22Rv1 (cell line): ENCODE results near the gene NREP.

Experiments used
- CTCF ChIP-seq: fragments of 450-650 bp; IDR thresholded peaks from 2 replicates; pipeline ENCODE4 v1.5.1; 2017; ENCODE audit warnings: mild to moderate bottlenecking
- ZFX ChIP-seq: fragments of 450-650 bp; IDR thresholded peaks from 2 replicates; pipeline ENCODE4 v1.6.1; 2017; ENCODE audit warnings: antibody characterized with exemption, borderline replicate concordance

- TF ChIP-seq CTCF (no peak), ZFX (no peak)
Observed at GRCh38 chr5:111682121-111682520, 74.9 kb downstream of the NREP start.
